K562 (cell line): ENCODE results near the gene SYPL2. TPM values are rescaled to one million over a fixed set of nuclear protein-coding genes. Genes with fewer than 3 reads are reported as not detected.

Experiments used
- BCLAF1 ChIP-seq, 2 experiments: fragments of 450-650 bp in 1 of 2; IDR thresholded peaks; 2 replicates each; pipeline ENCODE4 v1.6.1; 2011 to 2017; ENCODE audit warnings: low read depth in 2 of 2, antibody characterized with exemption in 1 of 2, borderline replicate concordance in 1 of 2, low read length in 1 of 2, mild to moderate bottlenecking in 1 of 2, mixed read lengths in 1 of 2; ENCODE audit not compliant: control insufficient read depth in 1 of 2
- CBX8 ChIP-seq: fragments of 200-600 bp; sonication (generic); IDR thresholded peaks from 2 replicates; pipeline ENCODE4 v1.6.1; 2012; ENCODE audit warnings: borderline replicate concordance, mixed run types, low read depth, mild to moderate bottlenecking, moderate library complexity, mixed read lengths, low read length, control low read depth, inconsistent platforms; ENCODE audit not compliant: poor library complexity, severe bottlenecking; ENCODE audit errors: extremely low read depth
- ETS1 ChIP-seq: conservative IDR thresholded peaks from 2 replicates; pipeline ENCODE4 v1.6.1; 2011; ENCODE audit warnings: low read depth, mild to moderate bottlenecking, low read length; ENCODE audit not compliant: control insufficient read depth
- FOXM1 ChIP-seq, 2 experiments: fragments of 450-650 bp in 1 of 2; sonication (generic) in 1 of 2; formaldehyde crosslinking in 1 of 2; IDR thresholded peaks; 2 replicates each; pipeline versions ENCODE4 v1.6.1 to v1.9.0; 2017 to 2022; ENCODE audit warnings: low read depth in 2 of 2, mild to moderate bottlenecking in 2 of 2, missing genetic modification reagents in 1 of 2, moderate library complexity in 1 of 2
- HCFC1 ChIP-seq: IDR thresholded peaks from 2 replicates; pipeline ENCODE4 v1.6.1; 2012; ENCODE audit warnings: low read depth, low read length, improper control_type of control experiment
- HDAC2 ChIP-seq: fragments of 450-650 bp; IDR thresholded peaks from 2 replicates; pipeline ENCODE4 v1.6.1; 2016; ENCODE audit warnings: mild to moderate bottlenecking
- HNRNPK ChIP-seq: fragments of 200-400 bp; formaldehyde crosslinking; IDR thresholded peaks from one replicate; pipeline ENCODE4 v1.6.1; 2018; ENCODE audit warnings: mild to moderate bottlenecking, low read depth, low read length; ENCODE audit not compliant: poor library complexity, severe bottlenecking
- MCM5 ChIP-seq: fragments of 450-650 bp; IDR thresholded peaks from 2 replicates; pipeline ENCODE4 v1.6.1; 2016; ENCODE audit warnings: low read depth
- MTF1 ChIP-seq: fragments of 250-450 bp; sonication (Bioruptor Pico); IDR thresholded peaks from 2 replicates; pipeline ENCODE4 v1.9.0; 2021; ENCODE audit warnings: moderate library complexity, mild to moderate bottlenecking, inconsistent platforms, borderline replicate concordance
- PHF21A ChIP-seq: fragments of 450-650 bp; IDR thresholded peaks from 2 replicates; pipeline ENCODE4 v1.6.1; 2017; ENCODE audit warnings: low read depth, borderline replicate concordance
- SMARCC2 ChIP-seq: fragments of 450-650 bp; IDR thresholded peaks from 2 replicates; pipeline ENCODE4 v1.6.1; 2017; ENCODE audit warnings: antibody characterized with exemption, moderate library complexity, mild to moderate bottlenecking, low read depth
- TAF15 ChIP-seq: fragments of 200-400 bp; formaldehyde crosslinking; IDR thresholded peaks from 2 replicates; pipeline ENCODE4 v1.6.1; 2017; ENCODE audit warnings: mild to moderate bottlenecking, low read depth, low read length, moderate library complexity
- UBTF ChIP-seq, 2 experiments: IDR thresholded peaks; 2 replicates each; pipeline ENCODE4 v1.6.1; 2012; ENCODE audit warnings: improper control_type of control experiment in 2 of 2, low read depth in 2 of 2, low read length in 2 of 2, borderline replicate concordance in 1 of 2
- ZNF512 ChIP-seq: IDR thresholded peaks from 2 replicates; pipeline ENCODE4 v1.6.1; 2016; ENCODE audit warnings: missing genetic modification characterization, missing compliant biosample characterization
- polyA plus RNA-seq, 8 experiments: library from polyadenylated mRNA; depleted of rRNA in 4 of 8; stranded (reverse) in 5 of 8; unstranded in 3 of 8; fragments of >200 nt; fragmentation: Nextera tagmentation in 2 of 8; fragmentation: Illumina TruSeq in 1 of 8; extraction: Ambion mirVana in 2 of 8; extraction: Trizol in 1 of 8; gene quantifications; 2 replicates each; pipeline versions ENCODE4 v1.2.1 to v1.2.3, GENCODE V29; 2011 to 2014; ENCODE audit warnings: inconsistent platforms in 1 of 8, missing spikeins in 1 of 8
- total RNA-seq, 7 experiments: library from RNA; depleted of rRNA in 6 of 7; stranded (reverse); fragments of >200 nt in 6 of 7; fragmentation: Illumina TruSeq in 2 of 7; extraction: Trizol in 2 of 7; gene quantifications; 2 replicates each; pipeline versions ENCODE4 v1.2.1 to v1.2.3, GENCODE V29; 2011 to 2021; ENCODE audit warnings: low replicate concordance in 1 of 7

The SYPL2 gene
- total and polyA plus RNA-seq, 9 of the 15 experiments (the other 6 are each of a cell fraction or from before 2014, with no cell fraction given), result 0.03 to 0.20 (median 0.07) TPM; not detected in 2

GRCh38 chr1:109426281-109427170, 39.8 kb upstream of the SYPL2 start, which contains the start of gene PSMA5 (continued):
- 0 out of 4 replicates have a peak, but pooled peaks of 1 of the 2 experiments have one; percentile 0 for TF ChIP-seq UBTF (IDR thresholded peaks at IDR 0.05; ENCODE audit: borderline replicate concordance in 1 of 2, low read depth in 2 of 2, low read length in 2 of 2)
- no peak for TF ChIP-seq PHF21A
- TF ChIP-seq BCLAF1 (IDR thresholded peaks at IDR 0.05; ENCODE audit: borderline replicate concordance in 1 of 2, control insufficient read depth in 1 of 2, low read depth in 2 of 2, low read length in 1 of 2), result no peak
- peak; percentile 53 for TF ChIP-seq HCFC1
- no peak for TF ChIP-seq HNRNPK
- no peak for TF ChIP-seq TAF15
- TF ChIP-seq MCM5, result no peak
- no peak for TF ChIP-seq CBX8
- no peak for TF ChIP-seq MTF1
- no peak for TF ChIP-seq ZNF512 (tag)
- TF ChIP-seq ETS1, result peak; percentile 15; the same call in 1 of the 2 replicates
- 0 out of 2 replicates have a peak, but pooled peaks have one; percentile 20 for TF ChIP-seq SMARCC2
- peak; percentile 70 for TF ChIP-seq HDAC2
- no peak for TF ChIP-seq FOXM1 (IDR thresholded peaks at IDR 0.05; ENCODE audit: low read depth)
- 0 out of 2 replicates have a peak, but pooled peaks have one; percentile 90 for TF ChIP-seq FOXM1 (CRISPR knock-in tag; IDR thresholded peaks at IDR 0.05; ENCODE audit: low read depth)
